AG10803 (cell line): ENCODE results near the gene ZNF654.

Experiments used
- DNase-seq: peaks from one replicate; pipeline ENCODE4 v3.0.0; 2010; ENCODE audit warnings: low read depth
- H3K4me3 ChIP-seq: 2 replicates; pipeline ENCODE4 v1.5.1; 2011; ENCODE audit warnings: mild to moderate bottlenecking, low read length, control low read depth
- TF ChIP-seq, protein P1 (sequence below): conservative IDR thresholded peaks from 2 replicates; pipeline ENCODE4 v1.5.1; 2011; ENCODE audit warnings: mild to moderate bottlenecking, low read length, control low read depth, inconsistent platforms

The ZNF654 gene

DNA sequence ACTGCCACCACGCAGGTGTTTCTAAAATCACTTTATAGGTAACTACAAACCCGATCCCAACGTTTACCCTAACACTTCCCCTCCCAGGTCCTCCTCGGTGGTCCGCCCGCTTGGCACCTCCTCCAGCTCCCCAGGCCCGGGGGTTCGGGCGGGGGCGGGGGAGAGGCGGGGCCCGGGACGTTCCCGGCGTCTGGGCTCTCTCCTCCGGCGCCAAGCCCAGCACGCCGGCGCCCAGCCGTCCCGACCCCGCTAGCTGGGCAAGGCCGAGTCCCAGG lies 812 bp upstream of the ZNF654 start:
- no peak for DNase-seq
- TF ChIP-seq, protein P1, sequence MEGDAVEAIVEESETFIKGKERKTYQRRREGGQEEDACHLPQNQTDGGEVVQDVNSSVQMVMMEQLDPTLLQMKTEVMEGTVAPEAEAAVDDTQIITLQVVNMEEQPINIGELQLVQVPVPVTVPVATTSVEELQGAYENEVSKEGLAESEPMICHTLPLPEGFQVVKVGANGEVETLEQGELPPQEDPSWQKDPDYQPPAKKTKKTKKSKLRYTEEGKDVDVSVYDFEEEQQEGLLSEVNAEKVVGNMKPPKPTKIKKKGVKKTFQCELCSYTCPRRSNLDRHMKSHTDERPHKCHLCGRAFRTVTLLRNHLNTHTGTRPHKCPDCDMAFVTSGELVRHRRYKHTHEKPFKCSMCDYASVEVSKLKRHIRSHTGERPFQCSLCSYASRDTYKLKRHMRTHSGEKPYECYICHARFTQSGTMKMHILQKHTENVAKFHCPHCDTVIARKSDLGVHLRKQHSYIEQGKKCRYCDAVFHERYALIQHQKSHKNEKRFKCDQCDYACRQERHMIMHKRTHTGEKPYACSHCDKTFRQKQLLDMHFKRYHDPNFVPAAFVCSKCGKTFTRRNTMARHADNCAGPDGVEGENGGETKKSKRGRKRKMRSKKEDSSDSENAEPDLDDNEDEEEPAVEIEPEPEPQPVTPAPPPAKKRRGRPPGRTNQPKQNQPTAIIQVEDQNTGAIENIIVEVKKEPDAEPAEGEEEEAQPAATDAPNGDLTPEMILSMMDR: no peak
- peak overlapping the region; percentile 76 for H3K4me3 ChIP-seq

GRCh38 chr3:88059380-88060170 lies 520 bp downstream of the ZNF654 start:
- TF ChIP-seq, protein P1: no peak
- no peak for DNase-seq
- H3K4me3 ChIP-seq: peak overlapping the region; percentile 92

GRCh38 chr3:88061746-88062145 lies 2.7 kb downstream of the ZNF654 start:
- no peak for DNase-seq
- no peak overlapping the region; the same call in none of the 2 replicates for H3K4me3 ChIP-seq
- TF ChIP-seq, protein P1: no peak

GRCh38 chr3:88075072-88075471 lies 16.0 kb downstream of the ZNF654 start:
- no peak overlapping the region for H3K4me3 ChIP-seq
- TF ChIP-seq, protein P1: no peak
- no peak for DNase-seq

- TF ChIP-seq, protein P1: no peak
- peak; percentile 9 for DNase-seq
- no peak overlapping the region for H3K4me3 ChIP-seq
Measured at GRCh38 chr3:88075497-88075896, 16.4 kb downstream of the ZNF654 start.

GRCh38 chr3:88076712-88077111 lies 17.7 kb downstream of the ZNF654 start:
- TF ChIP-seq, protein P1: no peak
- H3K4me3 ChIP-seq: no peak overlapping the region
- DNase-seq: no peak

GRCh38 chr3:88078932-88079331 lies 19.9 kb downstream of the ZNF654 start:
- TF ChIP-seq, protein P1: no peak
- no peak for DNase-seq
- H3K4me3 ChIP-seq: no peak overlapping the region
